Fibroblast of pulmonary artery (primary cell): Measurements from ENCODE around the gene CDHR3.
"Not testable (repeated sequence)": the region's sequence is repeated elsewhere in the genome, so short reads cannot be mapped to it uniquely, and the experiment has no call there.

Source experiments
- DNase-seq: peaks from one replicate; pipeline ENCODE4 v3.0.0-alpha.2; 2010; ENCODE audit warnings: low read depth
- H3K4me3 ChIP-seq: replicated peaks from 2 replicates; pipeline ENCODE4 v1.5.1; 2011; ENCODE audit warnings: low read depth, mild to moderate bottlenecking, control low read depth, low read length, moderate library complexity
- CTCF ChIP-seq: IDR thresholded peaks from 2 replicates; pipeline ENCODE4 v1.5.1; 2011; ENCODE audit warnings: mild to moderate bottlenecking, control low read depth, low read length, inconsistent platforms; ENCODE audit errors: missing control alignments

CDHR3 gene

GRCh38 chr7:105992905-105993304 is 29.8 kb downstream of the CDHR3 start:
- no peak for DNase-seq
- no peak for TF ChIP-seq CTCF

GRCh38 chr7:105996860-105997737 is 34.0 kb downstream of the CDHR3 start:
- no peak overlapping the region for H3K4me3 ChIP-seq
- no peak for DNase-seq
- TF ChIP-seq CTCF = no peak

More at GRCh38 chr7:105992905-105993304, 29.8 kb downstream of the CDHR3 start:
- H3K4me3 ChIP-seq = no peak overlapping the region

DNA sequence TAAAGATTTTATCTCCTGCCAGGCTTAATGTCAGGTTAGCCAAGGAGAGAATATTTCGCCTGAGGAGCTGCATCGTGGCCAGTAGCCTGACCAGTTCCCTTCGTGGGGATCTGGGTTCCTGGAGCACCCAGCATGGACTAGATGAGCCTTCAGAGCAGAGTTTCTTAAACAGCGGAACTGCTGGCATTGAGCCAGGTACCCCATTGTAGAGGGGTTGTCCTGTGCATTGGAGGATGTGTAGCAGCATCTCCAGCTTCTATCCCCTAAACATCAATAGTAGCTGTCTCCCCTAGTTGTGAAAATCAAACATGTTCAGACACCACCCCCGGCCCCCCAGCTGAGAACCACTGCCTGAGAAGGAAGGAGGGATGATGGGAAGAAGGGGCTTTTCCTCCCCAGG is 36.2 kb downstream of the CDHR3 start:
- DNase-seq = no peak
- H3K4me3 ChIP-seq = no peak overlapping the region
- no peak for TF ChIP-seq CTCF

GRCh38 chr7:106001196-106001595 is 38.1 kb downstream of the CDHR3 start:
- no peak overlapping the region for H3K4me3 ChIP-seq
- DNase-seq = no peak
- no peak for TF ChIP-seq CTCF

DNA sequence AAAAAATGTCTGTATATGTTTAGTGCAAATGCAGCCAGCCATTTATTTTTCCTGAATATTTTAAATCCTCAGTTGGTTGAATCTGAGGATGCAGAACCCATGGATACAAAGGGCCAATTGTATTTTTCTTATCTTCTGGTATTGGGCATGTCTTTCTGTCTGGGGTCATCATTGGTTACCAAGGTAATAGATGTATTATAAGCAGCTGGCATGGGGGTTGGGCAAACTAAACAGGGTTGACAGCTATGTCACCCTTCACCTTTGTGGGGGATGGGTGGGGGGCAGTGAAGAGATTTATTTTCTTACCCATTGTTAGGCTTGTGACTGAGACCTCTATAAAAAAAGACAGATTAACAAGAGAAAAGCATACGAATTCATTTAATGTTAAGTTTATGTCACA is 38.8 kb downstream of the CDHR3 start:
- no peak for TF ChIP-seq CTCF
- DNase-seq = no peak
- no peak overlapping the region for H3K4me3 ChIP-seq

- no peak for TF ChIP-seq CTCF
- no peak for DNase-seq
- H3K4me3 ChIP-seq = no peak overlapping the region
Measured at GRCh38 chr7:106003525-106004064, 40.5 kb downstream of the CDHR3 start.

GRCh38 chr7:106006906-106007305 is 43.8 kb downstream of the CDHR3 start:
- no peak overlapping the region for H3K4me3 ChIP-seq
- no peak for TF ChIP-seq CTCF
- DNase-seq = no peak

DNA sequence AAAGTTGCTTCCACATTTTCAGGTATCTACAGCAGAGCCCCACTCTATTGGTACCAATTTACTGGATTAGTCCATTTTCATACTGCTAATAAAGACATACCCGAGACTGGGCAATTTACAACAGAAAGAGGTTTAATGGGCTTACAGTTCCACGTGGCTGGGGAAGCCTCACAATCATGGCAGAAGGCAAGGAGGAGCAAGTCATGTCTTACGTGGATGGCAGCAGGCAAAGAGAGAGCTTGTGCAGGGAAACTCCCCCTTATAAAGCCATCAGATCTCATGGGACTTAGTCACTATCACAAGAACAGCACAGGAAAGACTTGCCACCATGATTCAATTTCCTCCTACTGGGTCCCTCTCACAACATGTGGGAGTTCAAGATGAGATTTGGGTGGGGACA is 44.7 kb downstream of the CDHR3 start:
- H3K4me3 ChIP-seq, DNase-seq: not testable (repeated sequence)
